Stomach (tissue), 9 donors: ENCODE results near the gene SCN8A. TPM values are rescaled to one million over a fixed set of nuclear protein-coding genes. Genes with fewer than 3 reads are reported as not detected.

ENCODE experiments used
- DNase-seq, 2 donors: peaks; one replicate each; pipeline versions ENCODE4 v3.0.0 to v3.0.0-alpha.2; 2013 to 2019
- H3K27ac ChIP-seq, 5 donors: fragments of 200-600 bp in 4 of 5; sonication (generic) in 4 of 5; one replicate each; pipeline ENCODE4 v1.5.1; 2013 to 2019; ENCODE audit warnings: mild to moderate bottlenecking in 1 of 5, moderate library complexity in 1 of 5
- H3K27me3 ChIP-seq, 3 donors: fragments of 200-600 bp; sonication (generic); one replicate each; pipeline ENCODE4 v1.5.1; 2017 to 2019; ENCODE audit warnings: mixed run types in 1 of 3
- H3K36me3 ChIP-seq, 4 donors: fragments of 200-600 bp; sonication (generic); 1 replicate in 3 of 4; 2 replicates in 1 of 4; pipeline ENCODE4 v1.5.1; 2016 to 2019
- H3K4me1 ChIP-seq, 4 donors: fragments of 200-600 bp; sonication (generic); one replicate each; pipeline ENCODE4 v1.5.1; 2016 to 2019
- H3K4me3 ChIP-seq, 4 donors: fragments of 200-600 bp; sonication (generic) in 3 of 4; one replicate each; pipeline ENCODE4 v1.5.1; 2016 to 2019; ENCODE audit warnings: mild to moderate bottlenecking in 1 of 4
- H3K9me3 ChIP-seq, 4 donors: fragments of 200-600 bp; sonication (generic); one replicate each; pipeline ENCODE4 v1.5.1; 2016 to 2019
- CTCF ChIP-seq, 7 experiments: fragments of 450-650 bp in 4 of 7; fragments of 200-600 bp in 3 of 7; sonication (generic) in 3 of 7; IDR thresholded peaks; one replicate each; pipeline ENCODE4 v1.5.1; 2016 to 2019; ENCODE audit warnings: antibody characterized with exemption in 7 of 7, control low read depth in 2 of 7, mild to moderate bottlenecking in 1 of 7
- EP300 ChIP-seq: sonication (generic); formaldehyde crosslinking; IDR thresholded peaks from one replicate; pipeline ENCODE4 v1.6.1; 2017; ENCODE audit warnings: antibody characterized with exemption
- POLR2A ChIP-seq, 4 donors: fragments of 450-650 bp; IDR thresholded peaks; one replicate each; pipeline ENCODE4 v1.6.1; 2016; ENCODE audit warnings: antibody characterized with exemption in 4 of 4, control low read depth in 2 of 4, mild to moderate bottlenecking in 1 of 4, moderate library complexity in 1 of 4
- POLR2AphosphoS5 ChIP-seq, 3 donors: sonication (generic); formaldehyde crosslinking; IDR thresholded peaks; one replicate each; pipeline ENCODE4 v1.6.1; 2016; ENCODE audit warnings: antibody characterized with exemption in 3 of 3
- WGBS, 5 donors: extraction: QIAGEN DNeasy Blood & Tissue Kit in 3 of 5; methylation state at CpG; one replicate each; pipeline versions ENCODE4 v1.1.5 to v1.1.7; 2013 to 2018; 5-methylcytosine and 5-hydroxymethylcytosine counted together
- intact Hi-C: fragments of 100-400 bp; cut with DNase I; formaldehyde crosslinking; loops from one replicate; pipeline ENCODE4 v1.15.1; 2023; ENCODE audit warnings: low total_unique reads
- polyA plus RNA-seq, 3 donors: library from polyadenylated mRNA; stranded (reverse); fragments of 200-250 nt; gene quantifications; one replicate each; pipeline ENCODE4 v1.2.3, GENCODE V29; 2013
- total RNA-seq, 5 donors: library from RNA; depleted of rRNA; stranded (reverse); fragments of >200 nt; gene quantifications; one replicate each; pipeline versions ENCODE4 v1.1.0 to v1.2.3, GENCODE V29; 2014 to 2016
- donor health status: healthy with polysubstance abuse.
- donor health status: Bipolar disorder and iron deficiency.
- donor health status: healthy.

Gene SCN8A
- total and polyA plus RNA-seq, 8 donors = 0.08 to 19.6 (median 1.2) TPM

DNA sequence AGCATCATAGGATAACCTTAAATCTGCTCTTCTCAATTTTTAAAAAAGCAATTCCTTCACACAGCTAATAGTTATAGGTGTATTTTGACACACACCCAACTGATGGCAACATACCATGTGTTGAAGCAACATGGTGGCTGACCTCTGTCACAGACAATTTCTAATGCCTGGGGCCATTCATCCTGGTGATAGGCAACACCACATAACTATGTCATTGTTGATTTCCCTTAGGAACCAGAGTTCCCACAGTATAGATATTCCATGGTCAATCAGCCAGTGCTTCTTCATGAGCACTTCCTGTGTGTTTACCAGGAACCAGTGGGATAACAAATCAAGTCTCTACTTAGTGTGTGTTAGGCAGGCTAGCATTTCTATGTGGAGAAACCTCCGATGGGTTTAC is 169.2 kb downstream of the SCN8A start:
- WGBS, 5 donors = 77 to 90% (median 88%) methylated on average over 1 of the region's 1 CpG
- Histone ChIP-seq H3K4me1 (no peaks in the 10 kb centered on the region), H3K27ac (no peak overlapping the region), H3K27me3 (no peaks in the 10 kb centered on the region), H3K9me3 (no peaks in the 10 kb centered on the region), H3K36me3 (no peaks in the 10 kb centered on the region), H3K4me3 (no peak overlapping the region)
- TF ChIP-seq POLR2A (IDR thresholded peaks at IDR 0.05) (no peak), POLR2AphosphoS5 (IDR thresholded peaks at IDR 0.05) (no peak), CTCF (IDR thresholded peaks at IDR 0.05) (no peak), EP300 (no peak)
- DNase-seq = no peak
- intact Hi-C loops = no loop called here

DNA sequence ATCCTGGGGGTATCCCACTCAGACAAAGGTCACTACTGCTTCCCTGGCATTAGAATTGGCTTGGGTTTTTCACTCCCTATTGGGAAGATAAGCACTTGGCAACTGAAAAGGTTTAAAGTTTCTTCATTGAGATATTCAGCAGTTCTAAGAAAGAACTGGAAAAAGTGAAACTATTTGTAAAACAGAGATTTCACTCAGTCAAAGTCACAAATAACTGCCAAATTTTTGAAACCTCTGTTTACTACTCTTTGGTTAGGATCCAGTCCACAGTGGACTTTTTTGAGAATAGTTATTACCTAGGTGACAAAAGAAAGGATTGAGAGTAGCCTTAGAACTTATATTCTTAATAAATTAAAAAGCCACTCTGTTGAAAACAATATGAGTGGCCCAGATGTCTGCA is 172.7 kb downstream of the SCN8A start:
- Histone ChIP-seq H3K9me3 (no peaks in the 10 kb centered on the region), H3K27ac (no peak overlapping the region), H3K36me3 (no peaks in the 10 kb centered on the region), H3K27me3 (no peaks in the 10 kb centered on the region), H3K4me3 (no peak overlapping the region), H3K4me1 (no peaks in the 10 kb centered on the region)
- TF ChIP-seq EP300 = no peak
- no peak for TF ChIP-seq CTCF (IDR thresholded peaks at IDR 0.05)
- no peak for TF ChIP-seq POLR2AphosphoS5 (IDR thresholded peaks at IDR 0.05)
- no peak for TF ChIP-seq POLR2A (IDR thresholded peaks at IDR 0.05)
- intact Hi-C loops = no loop called here
- DNase-seq = no peak

DNA sequence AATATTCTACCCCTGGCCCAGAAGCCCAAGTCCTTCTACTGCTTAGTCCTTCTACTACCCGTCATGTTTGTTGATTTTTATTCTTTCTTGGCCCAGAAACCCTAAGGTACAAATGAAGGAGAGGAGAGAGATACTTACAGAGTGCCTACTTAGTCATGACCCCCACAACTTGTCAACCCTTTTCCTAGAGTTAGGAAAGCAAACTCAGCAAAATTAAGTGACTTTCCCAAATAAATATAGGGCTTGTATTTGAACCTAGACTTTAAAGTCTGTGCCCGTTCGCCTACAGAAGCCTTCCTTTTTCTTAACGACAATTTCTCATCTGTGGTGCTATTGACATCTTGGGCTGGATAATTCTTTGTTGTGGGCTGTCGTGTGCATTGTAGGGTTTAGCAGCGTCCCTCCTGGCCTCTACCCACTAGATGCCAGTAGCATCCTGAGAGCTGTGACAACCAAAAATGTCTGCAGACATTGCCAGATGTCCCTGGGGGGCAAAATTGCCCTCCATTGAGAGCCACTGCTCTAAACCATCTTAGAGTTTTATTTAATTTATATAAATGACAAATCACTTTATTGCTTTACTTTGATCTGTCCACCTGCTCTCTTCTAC is 175.1 kb downstream of the SCN8A start:
- no peaks in the 10 kb centered on the region for H3K9me3 ChIP-seq
- no peaks in the 10 kb centered on the region for H3K36me3 ChIP-seq
- no peak overlapping the region for H3K4me3 ChIP-seq
- no peak for TF ChIP-seq CTCF (IDR thresholded peaks at IDR 0.05)
- TF ChIP-seq POLR2A (IDR thresholded peaks at IDR 0.05) = no peak
- no peak for TF ChIP-seq POLR2AphosphoS5 (IDR thresholded peaks at IDR 0.05)
- no peak for TF ChIP-seq EP300
- H3K4me1 ChIP-seq = no peaks in the 10 kb centered on the region
- no peaks in the 10 kb centered on the region for H3K27me3 ChIP-seq
- 86 to 91% (median 90%) methylated on average over 6 of the region's 6 CpGs for WGBS, 5 donors
- no peak for DNase-seq
- intact Hi-C loops = no loop called here
- no peak overlapping the region for H3K27ac ChIP-seq

DNA sequence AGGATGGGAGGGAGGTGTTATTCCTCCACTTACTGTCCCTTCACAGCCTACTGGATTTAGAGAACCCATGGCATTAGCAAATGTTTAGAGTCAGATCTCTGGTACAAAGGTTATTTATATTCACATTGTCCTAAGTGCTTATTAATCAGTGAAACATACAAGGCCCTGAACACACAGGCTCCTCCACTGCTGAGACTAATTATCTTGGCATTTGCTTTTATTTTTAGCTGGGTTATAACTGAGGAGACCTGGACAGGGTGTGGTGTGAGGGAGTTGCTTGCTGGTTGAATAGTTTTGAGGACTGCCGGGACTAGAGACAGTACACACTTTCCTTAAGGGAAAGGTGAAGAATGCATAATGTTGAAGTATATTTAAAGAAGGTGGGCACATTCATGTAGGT is 180.0 kb downstream of the SCN8A start:
- Histone ChIP-seq H3K27ac (no peak overlapping the region), H3K27me3 (no peaks in the 10 kb centered on the region), H3K36me3 (no peaks in the 10 kb centered on the region), H3K4me3 (no peak overlapping the region), H3K4me1 (no peaks in the 10 kb centered on the region), H3K9me3 (no peaks in the 10 kb centered on the region)
- intact Hi-C loops = no loop called here
- WGBS, 5 donors = 53 to 60% (median 55%) methylated on average over 1 of the region's 1 CpG
- no peak for DNase-seq
- no peak for TF ChIP-seq CTCF (IDR thresholded peaks at IDR 0.05)
- no peak for TF ChIP-seq POLR2AphosphoS5 (IDR thresholded peaks at IDR 0.05)
- no peak for TF ChIP-seq POLR2A (IDR thresholded peaks at IDR 0.05)
- no peak for TF ChIP-seq EP300
